ENCODE data around the gene RIMBP2. TPM values are rescaled to one million over a fixed set of nuclear protein-coding genes. Genes with fewer than 3 reads are reported as not detected.

RIMBP2 gene
- polyA plus RNA-seq, 1 of the 3 experiments (the other 2 are of a cell fraction), result 0.90 TPM

GRCh38 chr12:130651188-130651959 is 64.7 kb downstream of the RIMBP2 start:
- no peak overlapping the region for H2AFZ ChIP-seq (ENCODE audit: low read depth)
- 48% methylated on average over 16 of the region's 16 CpGs for WGBS (ENCODE audit: low lambda C conversion rate)
- H3K36me3 ChIP-seq (replicated peaks in 1 of 2; ENCODE audit: control insufficient read depth in 1 of 2, insufficient read depth in 2 of 2, low read length in 1 of 2), result no peaks in the 10 kb centered on the region
- H3K4me1 ChIP-seq (ENCODE audit: control insufficient read depth in 1 of 2, insufficient read depth in 2 of 2, low read depth in 1 of 2, low read length in 1 of 2), result peaks cover 0 to 25% of the 10 kb centered on the region in 2 experiments; a peak in 1 of 4 replicates
- CTCF ChIA-PET, result interaction anchor here (1.6 kb wide), 1 partner anchor 97 kb away, joined by 4 read pairs; no protein-coding TSS in a partner anchor
- DNase-seq, result no peak
- no peak overlapping the region for H3K9ac ChIP-seq
- no peak overlapping the region for H3K4me3 ChIP-seq (ENCODE audit: low read depth in 2 of 2, low read length in 1 of 2)
- POLR2A ChIA-PET, result no interaction called here
- H3K27ac ChIP-seq (ENCODE audit: low read depth in 2 of 2, low read length in 1 of 2), result peak overlapping the region in 1 of 2 experiments; percentile 17; a peak in 1 of 4 replicates
- H3K9me2 ChIP-seq, result no peaks in the 10 kb centered on the region
- H4K20me1 ChIP-seq (ENCODE audit: insufficient read depth), result no peaks in the 10 kb centered on the region
- TF ChIP-seq MEF2A (IDR thresholded peaks at IDR 0.05; ENCODE audit: borderline replicate concordance, low read depth) (no peak), FOXJ3 (CRISPR knock-in tag; IDR thresholded peaks at IDR 0.05) (no peak), RFX5 (IDR thresholded peaks at IDR 0.05; ENCODE audit: low read length) (no peak), MAX (IDR thresholded peaks at IDR 0.05; ENCODE audit: low read depth) (no peak), JUND (IDR thresholded peaks at IDR 0.05) (no peak), USF1 (IDR thresholded peaks at IDR 0.05; ENCODE audit: borderline replicate concordance, low read depth) (no peak), EP300 (IDR thresholded peaks at IDR 0.05; ENCODE audit: borderline replicate concordance in 1 of 2, low read depth in 1 of 2, low read length in 1 of 2) (no peak), GATA2 (CRISPR knock-in tag; IDR thresholded peaks at IDR 0.05) (no peak), ZBTB33 (IDR thresholded peaks at IDR 0.05; ENCODE audit: borderline replicate concordance, low read depth) (no peak), EZH2phosphoT487 (IDR thresholded peaks at IDR 0.05; ENCODE audit: borderline replicate concordance, low read depth) (no peak), RXRA (IDR thresholded peaks at IDR 0.05; ENCODE audit: borderline replicate concordance, low read depth) (no peak), PBX3 (IDR thresholded peaks at IDR 0.05) (no peak), FOXM1 (IDR thresholded peaks at IDR 0.05; ENCODE audit: low read depth) (no peak), IRF3 (IDR thresholded peaks at IDR 0.05; ENCODE audit: low read depth, low read length) (no peak), ELF1 (IDR thresholded peaks at IDR 0.05) (no peak), RCOR1 (IDR thresholded peaks at IDR 0.05; ENCODE audit: low read length) (no peak), REST (IDR thresholded peaks at IDR 0.05; ENCODE audit: low read depth, low read length) (no peak)
- no peaks in the 10 kb centered on the region for H3K9me3 ChIP-seq
- no peaks in the 10 kb centered on the region for H3F3A ChIP-seq (replicated peaks; ENCODE audit: insufficient read depth)
- no peaks in the 10 kb centered on the region for H3K79me2 ChIP-seq (ENCODE audit: insufficient read depth)
- no peaks in the 10 kb centered on the region for H3K27me3 ChIP-seq (ENCODE audit: insufficient read depth)
- H3K4me2 ChIP-seq, result no peak overlapping the region

Data from SK-N-SH (cell line).